Measurements from ENCODE around the gene NDUFS1. TPM values are rescaled to one million over a fixed set of nuclear protein-coding genes. Genes with fewer than 3 reads are reported as not detected.
"Not testable (repeated sequence)": the region's sequence is repeated elsewhere in the genome, so short reads cannot be mapped to it uniquely, and the experiment has no call there.

The NDUFS1 gene
- total RNA-seq, 1 experiment from 2014 or later: 106 TPM

DNA sequence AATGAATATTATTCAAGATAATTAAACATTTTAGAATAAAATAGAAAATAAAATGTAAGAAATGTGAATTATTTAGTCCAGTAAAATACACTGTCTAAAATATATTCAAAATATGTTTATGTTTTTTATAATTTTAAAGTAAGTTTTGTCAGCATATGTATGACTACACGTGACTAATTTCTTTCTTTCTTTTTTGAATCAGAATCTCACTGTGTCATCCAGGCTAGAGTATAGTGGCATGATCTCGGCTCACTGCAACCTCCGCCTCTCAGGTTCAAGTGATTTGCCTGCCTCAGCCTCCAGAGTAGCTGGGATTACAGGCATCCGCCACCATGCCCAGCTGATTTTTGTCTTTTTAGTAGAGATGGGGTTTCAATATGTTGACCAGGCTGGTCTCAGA lies 54.2 kb downstream of the NDUFS1 start:
- H3K9me3 ChIP-seq (ENCODE audit: control insufficient read depth, insufficient read depth, low read depth, low read length): no peaks in the 10 kb centered on the region
- H3K27me3 ChIP-seq (ENCODE audit: control insufficient read depth, insufficient read depth, low read length): no peaks in the 10 kb centered on the region
- H3K27ac ChIP-seq (ENCODE audit: low read length): no peak overlapping the region
- POLR2A ChIA-PET: no interaction called here
- no peaks in the 10 kb centered on the region for H3K36me3 ChIP-seq (ENCODE audit: control insufficient read depth, insufficient read depth, low read length)
- CTCF ChIA-PET: no interaction called here
- in situ Hi-C loops (cut with HindIII; ENCODE audit: low pct_unique_long_range_greater_than_20kb, low sequenced_read_pairs): no loop called here
- BruUV-seq (replicated peaks): no TSS peak
- DNase-seq (ENCODE audit: low read depth, low spot score): no peak
- no peak for ATAC-seq
- H3K4me1 ChIP-seq (ENCODE audit: control insufficient read depth, insufficient read depth, low read length): no peaks in the 10 kb centered on the region
- no peak for TF ChIP-seq TCF7L2 (IDR thresholded peaks at IDR 0.05; ENCODE audit: low read depth, low read length)
- intact Hi-C loops (cut with micrococcal nuclease; ENCODE audit: unreplicated experiment): no loop called here
- no peak overlapping the region for H3K4me3 ChIP-seq (ENCODE audit: low read depth in 2 of 2, low read length in 2 of 2)

DNA sequence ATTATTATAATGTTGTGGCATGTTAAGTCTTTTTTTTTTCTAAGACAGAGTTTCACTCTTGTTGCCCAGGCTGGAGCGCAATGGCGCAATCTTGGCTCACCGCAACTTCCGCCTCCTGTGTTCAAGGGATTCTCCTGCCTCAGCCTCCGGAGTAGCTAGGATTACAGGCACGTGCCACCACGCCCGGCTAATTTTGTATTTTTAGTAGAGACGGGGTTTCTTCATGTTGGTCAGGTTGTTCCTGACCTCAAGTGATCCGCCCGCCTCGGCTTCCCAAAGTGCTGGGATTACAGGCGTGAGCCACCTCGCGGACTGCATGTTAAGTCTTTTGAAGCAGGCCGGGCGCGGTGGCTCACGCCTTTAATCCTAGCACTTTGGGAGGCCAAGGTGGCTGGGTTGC lies 60.4 kb downstream of the NDUFS1 start:
- ATAC-seq; DNase-seq (ENCODE audit: low read depth, low spot score); H3K27ac ChIP-seq (ENCODE audit: low read length); in situ Hi-C loops (cut with HindIII; ENCODE audit: low pct_unique_long_range_greater_than_20kb, low sequenced_read_pairs); H3K27me3 ChIP-seq (ENCODE audit: control insufficient read depth, insufficient read depth, low read length); CTCF ChIA-PET; H3K4me3 ChIP-seq (ENCODE audit: low read depth in 2 of 2, low read length in 2 of 2); H3K4me1 ChIP-seq (ENCODE audit: control insufficient read depth, insufficient read depth, low read length); H3K36me3 ChIP-seq (ENCODE audit: control insufficient read depth, insufficient read depth, low read length); intact Hi-C loops (cut with micrococcal nuclease; ENCODE audit: unreplicated experiment); H3K9me3 ChIP-seq (ENCODE audit: control insufficient read depth, insufficient read depth, low read depth, low read length); BruUV-seq (replicated peaks): not testable (repeated sequence)
- POLR2A ChIA-PET: interaction anchor here (0.7 kb wide), 1 partner anchor 15 kb away, joined by 4 read pairs; no protein-coding TSS in a partner anchor

DNA sequence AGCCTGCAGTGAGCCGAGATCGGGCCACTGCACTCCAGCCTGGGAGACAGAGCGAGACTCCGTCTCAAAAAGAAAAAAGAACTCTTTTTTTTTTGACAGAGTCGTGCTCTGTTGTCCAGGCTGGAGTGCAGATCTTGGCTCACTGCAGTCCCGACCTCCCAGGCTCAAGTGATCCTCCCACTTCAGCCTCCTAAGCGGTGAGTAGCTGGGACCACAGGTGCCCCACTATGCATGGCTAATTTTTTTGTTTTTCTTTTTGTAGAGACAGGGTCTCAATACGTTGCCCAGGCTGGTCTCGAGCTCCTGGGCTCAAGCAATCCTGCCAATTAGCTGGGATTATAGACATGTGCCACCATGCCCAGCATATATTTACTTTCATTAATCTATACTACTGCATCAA lies 60.8 kb downstream of the NDUFS1 start:
- CTCF ChIA-PET: no interaction called here
- Histone ChIP-seq H3K4me3 (ENCODE audit: low read depth in 2 of 2, low read length in 2 of 2) (no peak overlapping the region), H3K4me1 (ENCODE audit: control insufficient read depth, insufficient read depth, low read length) (no peaks in the 10 kb centered on the region), H3K27me3 (ENCODE audit: control insufficient read depth, insufficient read depth, low read length) (no peaks in the 10 kb centered on the region), H3K9me3 (ENCODE audit: control insufficient read depth, insufficient read depth, low read depth, low read length) (no peaks in the 10 kb centered on the region), H3K27ac (ENCODE audit: low read length) (no peak overlapping the region), H3K36me3 (ENCODE audit: control insufficient read depth, insufficient read depth, low read length) (no peaks in the 10 kb centered on the region)
- DNase-seq (ENCODE audit: low read depth, low spot score) (no peak), ATAC-seq (no peak)
- TF ChIP-seq TCF7L2 (IDR thresholded peaks at IDR 0.05; ENCODE audit: low read depth, low read length) (no peak), SIN3A (IDR thresholded peaks at IDR 0.05; ENCODE audit: borderline replicate concordance, insufficient read depth, low read depth, low read length) (no peak), POLR2AphosphoS5 (IDR thresholded peaks at IDR 0.05; ENCODE audit: low read depth, low read length) (no peak)
- TF ChIP-seq, protein P1, sequence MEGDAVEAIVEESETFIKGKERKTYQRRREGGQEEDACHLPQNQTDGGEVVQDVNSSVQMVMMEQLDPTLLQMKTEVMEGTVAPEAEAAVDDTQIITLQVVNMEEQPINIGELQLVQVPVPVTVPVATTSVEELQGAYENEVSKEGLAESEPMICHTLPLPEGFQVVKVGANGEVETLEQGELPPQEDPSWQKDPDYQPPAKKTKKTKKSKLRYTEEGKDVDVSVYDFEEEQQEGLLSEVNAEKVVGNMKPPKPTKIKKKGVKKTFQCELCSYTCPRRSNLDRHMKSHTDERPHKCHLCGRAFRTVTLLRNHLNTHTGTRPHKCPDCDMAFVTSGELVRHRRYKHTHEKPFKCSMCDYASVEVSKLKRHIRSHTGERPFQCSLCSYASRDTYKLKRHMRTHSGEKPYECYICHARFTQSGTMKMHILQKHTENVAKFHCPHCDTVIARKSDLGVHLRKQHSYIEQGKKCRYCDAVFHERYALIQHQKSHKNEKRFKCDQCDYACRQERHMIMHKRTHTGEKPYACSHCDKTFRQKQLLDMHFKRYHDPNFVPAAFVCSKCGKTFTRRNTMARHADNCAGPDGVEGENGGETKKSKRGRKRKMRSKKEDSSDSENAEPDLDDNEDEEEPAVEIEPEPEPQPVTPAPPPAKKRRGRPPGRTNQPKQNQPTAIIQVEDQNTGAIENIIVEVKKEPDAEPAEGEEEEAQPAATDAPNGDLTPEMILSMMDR (IDR thresholded peaks at IDR 0.05): no peak
- TF ChIP-seq, protein P2, sequence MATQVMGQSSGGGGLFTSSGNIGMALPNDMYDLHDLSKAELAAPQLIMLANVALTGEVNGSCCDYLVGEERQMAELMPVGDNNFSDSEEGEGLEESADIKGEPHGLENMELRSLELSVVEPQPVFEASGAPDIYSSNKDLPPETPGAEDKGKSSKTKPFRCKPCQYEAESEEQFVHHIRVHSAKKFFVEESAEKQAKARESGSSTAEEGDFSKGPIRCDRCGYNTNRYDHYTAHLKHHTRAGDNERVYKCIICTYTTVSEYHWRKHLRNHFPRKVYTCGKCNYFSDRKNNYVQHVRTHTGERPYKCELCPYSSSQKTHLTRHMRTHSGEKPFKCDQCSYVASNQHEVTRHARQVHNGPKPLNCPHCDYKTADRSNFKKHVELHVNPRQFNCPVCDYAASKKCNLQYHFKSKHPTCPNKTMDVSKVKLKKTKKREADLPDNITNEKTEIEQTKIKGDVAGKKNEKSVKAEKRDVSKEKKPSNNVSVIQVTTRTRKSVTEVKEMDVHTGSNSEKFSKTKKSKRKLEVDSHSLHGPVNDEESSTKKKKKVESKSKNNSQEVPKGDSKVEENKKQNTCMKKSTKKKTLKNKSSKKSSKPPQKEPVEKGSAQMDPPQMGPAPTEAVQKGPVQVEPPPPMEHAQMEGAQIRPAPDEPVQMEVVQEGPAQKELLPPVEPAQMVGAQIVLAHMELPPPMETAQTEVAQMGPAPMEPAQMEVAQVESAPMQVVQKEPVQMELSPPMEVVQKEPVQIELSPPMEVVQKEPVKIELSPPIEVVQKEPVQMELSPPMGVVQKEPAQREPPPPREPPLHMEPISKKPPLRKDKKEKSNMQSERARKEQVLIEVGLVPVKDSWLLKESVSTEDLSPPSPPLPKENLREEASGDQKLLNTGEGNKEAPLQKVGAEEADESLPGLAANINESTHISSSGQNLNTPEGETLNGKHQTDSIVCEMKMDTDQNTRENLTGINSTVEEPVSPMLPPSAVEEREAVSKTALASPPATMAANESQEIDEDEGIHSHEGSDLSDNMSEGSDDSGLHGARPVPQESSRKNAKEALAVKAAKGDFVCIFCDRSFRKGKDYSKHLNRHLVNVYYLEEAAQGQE (IDR thresholded peaks at IDR 0.05; ENCODE audit: insufficient read depth in 1 of 2, low read depth in 2 of 2, low read length in 1 of 2): no peak
- intact Hi-C loops (cut with micrococcal nuclease; ENCODE audit: unreplicated experiment): no loop called here
- BruUV-seq (replicated peaks): no TSS peak
- in situ Hi-C loops (cut with HindIII; ENCODE audit: low pct_unique_long_range_greater_than_20kb, low sequenced_read_pairs): no loop called here
- POLR2A ChIA-PET: interaction anchor here (0.6 kb wide), 1 partner anchor 12 kb away, joined by 4 read pairs; the partner anchor contains the start of gene INO80D

Measured in Panc1 (cell line).